K562 (cell line): ENCODE results near the gene B9D2. TPM values are rescaled to one million over a fixed set of nuclear protein-coding genes. Genes with fewer than 3 reads are reported as not detected.
A peak's percentile ranks its signal among the peaks of the same experiment; 100 is the strongest.

ENCODE experiments used
- CGGBP1 ChIP-seq: fragments of 250-450 bp; sonication (Bioruptor Pico); IDR thresholded peaks from 2 replicates; pipeline ENCODE4 v1.9.0; 2021; ENCODE audit warnings: mild to moderate bottlenecking
- CREBBP ChIP-seq: IDR thresholded peaks from one replicate; pipeline ENCODE4 v1.6.1; 2012; ENCODE audit warnings: low read depth, mild to moderate bottlenecking, control low read depth, inconsistent platforms, low read length
- DMBX1 ChIP-seq: fragments of 250-450 bp; sonication (Bioruptor Pico); IDR thresholded peaks from 2 replicates; pipeline ENCODE4 v1.8.0; 2022; ENCODE audit warnings: inconsistent platforms, mild to moderate bottlenecking, moderate library complexity, borderline replicate concordance
- HDAC1 ChIP-seq, 2 experiments: fragments of 450-650 bp; IDR thresholded peaks; 2 replicates each; pipeline ENCODE4 v1.6.1; 2016 to 2017; ENCODE audit warnings: inconsistent platforms in 1 of 2, mild to moderate bottlenecking in 1 of 2, moderate library complexity in 1 of 2
- MYC ChIP-seq, 2 experiments: fragments of 250-450 bp in 1 of 2; sonication (Bioruptor Pico) in 1 of 2; IDR thresholded peaks; 2 replicates each; pipeline versions ENCODE4 v1.5.1 to v1.6.1; 2012 to 2021; ENCODE audit warnings: low read depth in 2 of 2, borderline replicate concordance in 1 of 2, improper control_type of control experiment in 1 of 2, low read length in 1 of 2, mild to moderate bottlenecking in 1 of 2, moderate library complexity in 1 of 2
- NFXL1 ChIP-seq: fragments of 450-650 bp; formaldehyde crosslinking; IDR thresholded peaks from 2 replicates; pipeline ENCODE4 v1.4.0; 2021; ENCODE audit warnings: mild to moderate bottlenecking
- NFYB ChIP-seq: IDR thresholded peaks from 2 replicates; pipeline ENCODE4 v1.6.1; 2011; ENCODE audit warnings: mild to moderate bottlenecking, moderate library complexity; ENCODE audit not compliant: insufficient read length; ENCODE audit errors: extremely low read depth
- NR2F6 ChIP-seq: fragments of 450-650 bp; formaldehyde crosslinking; IDR thresholded peaks from 2 replicates; pipeline ENCODE4 v1.4.0; 2020; ENCODE audit warnings: mild to moderate bottlenecking
- SMARCE1 ChIP-seq: fragments of 450-650 bp; IDR thresholded peaks from 2 replicates; pipeline ENCODE4 v1.7.1; 2016; ENCODE audit warnings: mild to moderate bottlenecking
- SMC3 ChIP-seq: conservative IDR thresholded peaks from 2 replicates; pipeline ENCODE4 v1.6.1; 2011; ENCODE audit warnings: low read depth, low read length, improper control_type of control experiment; ENCODE audit not compliant: insufficient read depth
- STAG1 ChIP-seq: sonication (generic); formaldehyde crosslinking; IDR thresholded peaks from 2 replicates; pipeline ENCODE4 v1.5.0; 2020; ENCODE audit warnings: missing genetic modification reagents, borderline replicate concordance
- ZBTB26 ChIP-seq: fragments of 450-650 bp; formaldehyde crosslinking; IDR thresholded peaks from 2 replicates; pipeline ENCODE4 v1.4.0; 2022; ENCODE audit warnings: missing genetic modification characterization
- ZBTB34 ChIP-seq: fragments of 250-450 bp; sonication (Bioruptor Pico); IDR thresholded peaks from 2 replicates; pipeline ENCODE4 v1.8.0; 2021; ENCODE audit warnings: mild to moderate bottlenecking, moderate library complexity
- ZNF444 ChIP-seq: fragments of 250-450 bp; sonication (Bioruptor Pico); IDR thresholded peaks from 2 replicates; pipeline ENCODE4 v1.4.0; 2020; ENCODE audit warnings: mild to moderate bottlenecking, moderate library complexity
- ZNF764 ChIP-seq: fragments of 250-450 bp; sonication (Bioruptor Pico); IDR thresholded peaks from 2 replicates; pipeline ENCODE4 v1.4.0; 2020; ENCODE audit warnings: low read depth, mild to moderate bottlenecking, moderate library complexity
- polyA plus RNA-seq, 8 experiments: library from polyadenylated mRNA; depleted of rRNA in 4 of 8; stranded (reverse) in 5 of 8; unstranded in 3 of 8; fragments of >200 nt; fragmentation: Nextera tagmentation in 2 of 8; fragmentation: Illumina TruSeq in 1 of 8; extraction: Ambion mirVana in 2 of 8; extraction: Trizol in 1 of 8; gene quantifications; 2 replicates each; pipeline versions ENCODE4 v1.2.1 to v1.2.3, GENCODE V29; 2011 to 2014; ENCODE audit warnings: inconsistent platforms in 1 of 8, missing spikeins in 1 of 8
- total RNA-seq, 7 experiments: library from RNA; depleted of rRNA in 6 of 7; stranded (reverse); fragments of >200 nt in 6 of 7; fragmentation: Illumina TruSeq in 2 of 7; extraction: Trizol in 2 of 7; gene quantifications; 2 replicates each; pipeline versions ENCODE4 v1.2.1 to v1.2.3, GENCODE V29; 2011 to 2021; ENCODE audit warnings: low replicate concordance in 1 of 7
- TF ChIP-seq, protein P1 (sequence below): sonication (generic); formaldehyde crosslinking; IDR thresholded peaks from 2 replicates; pipeline ENCODE4 v1.8.1; 2023; ENCODE audit warnings: mild to moderate bottlenecking, missing genetic modification reagents
- TF ChIP-seq, protein P2 (sequence below): fragments of 450-650 bp; IDR thresholded peaks from 2 replicates; pipeline ENCODE4 v1.6.1; 2016; ENCODE audit warnings: antibody characterized with exemption
- TF ChIP-seq, protein P3 (sequence below): sonication (generic); formaldehyde crosslinking; IDR thresholded peaks from 2 replicates; pipeline ENCODE4 v1.8.0; 2022; ENCODE audit warnings: missing genetic modification reagents, mild to moderate bottlenecking, moderate library complexity, borderline replicate concordance
- TF ChIP-seq, protein P4 (sequence below): fragments of 450-650 bp; formaldehyde crosslinking; IDR thresholded peaks from 2 replicates; pipeline ENCODE4 v1.4.0; 2022; ENCODE audit warnings: missing genetic modification characterization

Gene B9D2
- total and polyA plus RNA-seq, 9 of the 15 experiments (the other 6 are each of a cell fraction or from before 2014, with no cell fraction given): 0.83 to 6.9 (median 2.8) TPM

DNA sequence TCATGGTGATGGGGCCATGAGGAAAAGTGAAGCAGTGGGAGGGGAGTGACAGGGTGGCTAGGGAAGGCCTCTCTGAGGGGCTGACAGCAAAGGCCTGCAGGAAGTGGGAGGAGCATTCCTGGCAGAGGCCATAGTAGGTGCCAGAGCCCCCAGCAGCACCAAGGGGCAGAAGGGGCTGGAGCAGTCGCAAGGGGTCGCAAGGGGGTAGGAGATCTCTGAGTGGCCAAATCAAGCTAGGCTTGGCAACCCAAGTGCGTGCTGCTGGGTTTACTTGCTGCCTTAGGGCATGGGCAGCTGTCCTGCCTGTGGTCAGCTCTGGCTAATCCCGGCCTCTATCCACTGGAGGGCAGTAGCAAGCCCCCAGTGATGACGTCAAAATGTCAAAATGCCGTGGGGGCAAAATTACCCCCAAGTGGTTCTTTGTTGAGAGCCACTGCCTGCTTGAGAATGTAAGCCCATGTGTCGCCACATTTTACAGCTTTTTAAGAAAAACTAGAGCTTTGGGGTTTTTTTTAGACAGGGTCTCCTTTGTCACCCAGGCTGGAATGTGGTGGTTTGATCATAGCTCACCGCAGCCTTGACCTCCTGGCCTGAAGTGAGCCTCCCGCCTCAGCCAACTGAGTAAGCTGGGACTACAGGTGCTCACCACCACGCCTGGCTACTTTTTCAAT is 42.2 kb downstream of the B9D2 start (continued):
- TF ChIP-seq, protein P1, sequence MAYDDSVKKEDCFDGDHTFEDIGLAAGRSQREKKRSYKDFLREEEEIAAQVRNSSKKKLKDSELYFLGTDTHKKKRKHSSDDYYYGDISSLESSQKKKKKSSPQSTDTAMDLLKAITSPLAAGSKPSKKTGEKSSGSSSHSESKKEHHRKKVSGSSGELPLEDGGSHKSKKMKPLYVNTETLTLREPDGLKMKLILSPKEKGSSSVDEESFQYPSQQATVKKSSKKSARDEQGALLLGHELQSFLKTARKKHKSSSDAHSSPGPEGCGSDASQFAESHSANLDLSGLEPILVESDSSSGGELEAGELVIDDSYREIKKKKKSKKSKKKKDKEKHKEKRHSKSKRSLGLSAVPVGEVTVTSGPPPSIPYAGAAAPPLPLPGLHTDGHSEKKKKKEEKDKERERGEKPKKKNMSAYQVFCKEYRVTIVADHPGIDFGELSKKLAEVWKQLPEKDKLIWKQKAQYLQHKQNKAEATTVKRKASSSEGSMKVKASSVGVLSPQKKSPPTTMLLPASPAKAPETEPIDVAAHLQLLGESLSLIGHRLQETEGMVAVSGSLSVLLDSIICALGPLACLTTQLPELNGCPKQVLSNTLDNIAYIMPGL (CRISPR knock-in tag): no peak
- TF ChIP-seq MYC (IDR thresholded peaks at IDR 0.05; ENCODE audit: low read depth, low read length) (no peak), MYC (CRISPR knock-in tag; IDR thresholded peaks at IDR 0.05; ENCODE audit: borderline replicate concordance, low read depth) (no peak), DMBX1 (CRISPR knock-in tag) (no peak), ZBTB26 (no peak), NFYB (no peak), SMC3 (peak; percentile 51), STAG1 (CRISPR knock-in tag) (no peak), CGGBP1 (CRISPR knock-in tag) (no peak), HDAC1 (IDR thresholded peaks at IDR 0.05) (no peak), NR2F6 (CRISPR knock-in tag) (no peak), ZNF444 (CRISPR knock-in tag) (no peak), NFXL1 (CRISPR knock-in tag) (no peak), CREBBP (no peak), SMARCE1 (peak; percentile 35; the same call in 1 of the 2 replicates), ZBTB34 (CRISPR knock-in tag) (no peak), ZNF764 (no peak)
- TF ChIP-seq, protein P2, sequence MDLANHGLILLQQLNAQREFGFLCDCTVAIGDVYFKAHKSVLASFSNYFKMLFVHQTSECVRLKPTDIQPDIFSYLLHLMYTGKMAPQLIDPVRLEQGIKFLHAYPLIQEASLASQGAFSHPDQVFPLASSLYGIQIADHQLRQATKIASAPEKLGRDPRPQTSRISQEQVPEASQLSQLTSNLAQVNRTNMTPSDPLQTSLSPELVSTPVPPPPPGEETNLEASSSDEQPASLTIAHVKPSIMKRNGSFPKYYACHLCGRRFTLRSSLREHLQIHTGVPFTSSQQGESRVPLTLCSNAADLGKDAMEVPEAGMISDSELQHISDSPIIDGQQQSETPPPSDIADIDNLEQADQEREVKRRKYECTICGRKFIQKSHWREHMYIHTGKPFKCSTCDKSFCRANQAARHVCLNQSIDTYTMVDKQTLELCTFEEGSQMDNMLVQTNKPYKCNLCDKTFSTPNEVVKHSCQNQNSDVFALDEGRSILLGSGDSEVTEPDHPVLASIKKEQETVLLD: no peak
- TF ChIP-seq, protein P3, sequence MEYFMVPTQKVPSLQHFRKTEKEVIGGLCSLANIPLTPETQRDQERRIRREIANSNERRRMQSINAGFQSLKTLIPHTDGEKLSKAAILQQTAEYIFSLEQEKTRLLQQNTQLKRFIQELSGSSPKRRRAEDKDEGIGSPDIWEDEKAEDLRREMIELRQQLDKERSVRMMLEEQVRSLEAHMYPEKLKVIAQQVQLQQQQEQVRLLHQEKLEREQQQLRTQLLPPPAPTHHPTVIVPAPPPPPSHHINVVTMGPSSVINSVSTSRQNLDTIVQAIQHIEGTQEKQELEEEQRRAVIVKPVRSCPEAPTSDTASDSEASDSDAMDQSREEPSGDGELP (CRISPR knock-in tag): peak; percentile 39
- TF ChIP-seq, protein P4, sequence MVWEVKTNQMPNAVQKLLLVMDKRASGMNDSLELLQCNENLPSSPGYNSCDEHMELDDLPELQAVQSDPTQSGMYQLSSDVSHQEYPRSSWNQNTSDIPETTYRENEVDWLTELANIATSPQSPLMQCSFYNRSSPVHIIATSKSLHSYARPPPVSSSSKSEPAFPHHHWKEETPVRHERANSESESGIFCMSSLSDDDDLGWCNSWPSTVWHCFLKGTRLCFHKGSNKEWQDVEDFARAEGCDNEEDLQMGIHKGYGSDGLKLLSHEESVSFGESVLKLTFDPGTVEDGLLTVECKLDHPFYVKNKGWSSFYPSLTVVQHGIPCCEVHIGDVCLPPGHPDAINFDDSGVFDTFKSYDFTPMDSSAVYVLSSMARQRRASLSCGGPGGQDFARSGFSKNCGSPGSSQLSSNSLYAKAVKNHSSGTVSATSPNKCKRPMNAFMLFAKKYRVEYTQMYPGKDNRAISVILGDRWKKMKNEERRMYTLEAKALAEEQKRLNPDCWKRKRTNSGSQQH (CRISPR knock-in tag): no peak
